Activated CD4-positive, alpha-beta T cell treated with anti-CD3 and anti-CD28 coated beads, Interleukin-2, Interleukin-4, amounts not matched to agents 100 ng/mL and 50 ng/mL, durations not matched to agents 16 hours and 8 hours (primary cell): ENCODE results near the gene NEU1.
"Not testable (repeated sequence)": the region's sequence is repeated elsewhere in the genome, so short reads cannot be mapped to it uniquely, and the experiment has no call there.

ENCODE experiments used
- DNase-seq: peaks from one replicate; pipeline ENCODE4 v3.0.0-alpha.2; 2020; ENCODE audit warnings: low spot score

Gene NEU1

DNA sequence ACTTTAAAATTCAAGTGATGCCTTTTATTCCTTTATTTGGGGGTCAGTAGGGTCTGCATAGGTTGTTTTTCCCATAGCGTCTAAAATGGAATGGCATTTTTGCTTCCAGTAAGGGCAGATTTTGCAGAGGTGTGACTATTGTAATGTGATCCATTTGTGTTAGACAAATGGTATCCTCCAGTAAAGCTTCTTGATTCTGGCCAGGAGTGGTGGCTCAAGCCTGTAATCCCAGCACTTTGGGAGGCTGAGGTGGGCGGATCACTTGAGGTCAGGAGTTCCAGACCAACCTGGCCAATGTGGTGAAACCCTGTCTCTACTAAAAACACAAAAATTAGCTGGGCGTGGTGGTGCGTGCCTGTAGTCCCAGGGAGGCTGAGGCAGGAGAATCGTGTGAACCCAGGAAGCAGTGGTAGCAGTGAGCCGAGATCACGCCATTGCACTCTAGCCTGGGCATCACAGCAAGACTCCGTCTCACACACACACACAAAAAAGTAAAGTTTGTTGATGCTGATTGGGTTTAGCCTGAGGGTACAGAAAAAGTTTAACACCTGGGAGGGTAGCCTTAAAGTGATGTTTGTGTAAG lies 44.6 kb downstream of the NEU1 start:
- DNase-seq: not testable (repeated sequence)

DNA sequence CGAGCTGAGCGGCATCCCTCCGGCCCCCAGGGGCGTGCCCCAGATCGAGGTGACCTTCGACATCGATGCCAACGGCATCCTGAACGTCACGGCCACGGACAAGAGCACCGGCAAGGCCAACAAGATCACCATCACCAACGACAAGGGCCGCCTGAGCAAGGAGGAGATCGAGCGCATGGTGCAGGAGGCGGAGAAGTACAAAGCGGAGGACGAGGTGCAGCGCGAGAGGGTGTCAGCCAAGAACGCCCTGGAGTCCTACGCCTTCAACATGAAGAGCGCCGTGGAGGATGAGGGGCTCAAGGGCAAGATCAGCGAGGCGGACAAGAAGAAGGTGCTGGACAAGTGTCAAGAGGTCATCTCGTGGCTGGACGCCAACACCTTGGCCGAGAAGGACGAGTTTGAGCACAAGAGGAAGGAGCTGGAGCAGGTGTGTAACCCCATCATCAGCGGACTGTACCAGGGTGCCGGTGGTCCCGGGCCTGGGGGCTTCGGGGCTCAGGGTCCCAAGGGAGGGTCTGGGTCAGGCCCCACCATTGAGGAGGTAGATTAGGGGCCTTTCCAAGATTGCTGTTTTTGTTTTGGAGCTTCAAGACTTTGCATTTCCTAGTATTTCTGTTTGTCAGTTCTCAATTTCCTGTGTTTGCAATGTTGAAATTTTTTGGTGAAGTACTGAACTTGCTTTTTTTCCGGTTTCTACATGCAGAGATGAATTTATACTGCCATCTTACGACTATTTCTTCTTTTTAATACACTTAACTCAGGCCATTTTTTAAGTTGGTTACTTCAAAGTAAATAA lies 45.3 kb downstream of the NEU1 start:
- peak; percentile 59 for DNase-seq

DNA sequence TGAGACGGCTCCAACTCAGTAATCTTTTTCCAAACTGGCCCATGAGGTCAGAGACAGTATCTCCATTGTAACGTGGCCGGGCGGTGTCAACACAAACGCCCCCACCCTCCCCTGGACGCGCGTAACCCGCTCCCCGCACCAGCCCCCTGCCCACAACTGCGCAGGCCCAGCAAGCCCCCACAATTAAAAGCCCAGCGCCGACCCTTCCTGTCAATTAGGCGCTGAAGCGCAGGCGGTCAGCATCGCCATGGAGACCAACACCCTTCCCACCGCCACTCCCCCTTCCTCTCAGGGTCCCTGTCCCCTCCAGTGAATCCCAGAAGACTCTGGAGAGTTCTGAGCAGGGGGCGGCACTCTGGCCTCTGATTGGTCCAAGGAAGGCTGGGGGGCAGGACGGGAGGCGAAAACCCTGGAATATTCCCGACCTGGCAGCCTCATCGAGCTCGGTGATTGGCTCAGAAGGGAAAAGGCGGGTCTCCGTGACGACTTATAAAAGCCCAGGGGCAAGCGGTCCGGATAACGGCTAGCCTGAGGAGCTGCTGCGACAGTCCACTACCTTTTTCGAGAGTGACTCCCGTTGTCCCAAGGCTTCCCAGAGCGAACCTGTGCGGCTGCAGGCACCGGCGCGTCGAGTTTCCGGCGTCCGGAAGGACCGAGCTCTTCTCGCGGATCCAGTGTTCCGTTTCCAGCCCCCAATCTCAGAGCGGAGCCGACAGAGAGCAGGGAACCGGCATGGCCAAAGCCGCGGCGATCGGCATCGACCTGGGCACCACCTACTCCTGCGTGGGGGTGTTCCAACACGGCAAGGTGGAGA lies 47.4 kb downstream of the NEU1 start, which contains the start of the genes HSPA1A and HSPA1L:
TSS of gene HSPA1A (plus strand) at position 519 of the 814 bp plus-strand sequence. CDS start at position 733, 214 bp downstream.
TSS of gene HSPA1L (minus strand) at position 259 of the 814 bp plus-strand sequence. CDS start 3,311 bp downstream, outside the sequence.
- peak; percentile 92 for DNase-seq

DNA sequence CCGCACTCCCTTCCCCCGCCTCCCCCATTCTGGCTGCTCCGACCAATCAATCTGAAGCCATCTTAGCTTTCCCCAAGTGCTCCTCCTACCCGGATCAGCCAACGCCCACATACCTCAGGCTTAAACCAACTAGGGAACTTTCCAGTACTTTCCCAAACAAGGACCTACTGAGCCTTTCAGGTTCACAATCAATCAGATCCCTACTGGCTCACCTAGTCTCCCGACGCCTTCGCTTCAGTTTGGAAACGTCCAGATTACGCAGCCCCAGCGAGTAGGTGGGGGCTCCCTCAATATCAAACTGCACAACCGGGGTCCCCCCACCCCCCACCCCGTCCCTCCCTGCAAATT lies 48.0 kb downstream of the NEU1 start:
- DNase-seq: peak; percentile 87

DNA sequence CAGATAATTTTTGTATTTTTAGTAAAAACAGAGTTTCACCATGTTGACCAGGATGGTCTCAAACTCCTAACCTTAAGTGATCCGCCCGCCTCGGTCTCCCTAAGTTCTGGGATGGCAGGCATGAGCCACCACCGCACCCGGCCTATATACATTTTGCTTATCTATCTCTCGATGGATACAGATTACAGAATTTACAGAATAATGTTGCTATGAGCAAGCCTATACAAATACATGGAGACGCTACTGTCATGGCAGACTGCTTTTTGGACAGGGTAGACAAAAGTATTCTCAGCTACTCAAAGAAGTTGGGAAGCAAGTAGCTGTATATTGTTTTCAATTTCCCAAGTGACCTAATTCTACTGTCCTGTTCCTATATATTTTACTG lies 49.2 kb downstream of the NEU1 start:
- no peak for DNase-seq

DNA sequence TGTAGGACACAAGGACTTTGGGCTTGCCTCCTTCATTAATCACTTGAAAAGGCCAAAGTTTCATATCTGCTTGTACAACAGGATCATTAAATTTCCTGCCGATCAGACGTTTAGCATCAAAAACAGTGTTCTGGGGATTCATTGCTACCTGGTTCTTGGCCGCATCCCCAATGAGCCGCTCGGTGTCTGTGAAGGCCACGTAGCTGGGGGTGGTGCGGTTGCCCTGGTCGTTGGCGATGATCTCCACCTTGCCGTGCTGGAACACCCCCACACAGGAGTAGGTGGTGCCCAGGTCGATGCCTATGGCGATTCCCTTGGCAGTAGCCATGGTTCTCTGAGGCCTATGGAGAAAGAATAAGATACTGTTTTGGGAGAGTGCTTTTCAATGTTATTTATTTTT lies 51.0 kb downstream of the NEU1 start:
- DNase-seq: no peak

DNA sequence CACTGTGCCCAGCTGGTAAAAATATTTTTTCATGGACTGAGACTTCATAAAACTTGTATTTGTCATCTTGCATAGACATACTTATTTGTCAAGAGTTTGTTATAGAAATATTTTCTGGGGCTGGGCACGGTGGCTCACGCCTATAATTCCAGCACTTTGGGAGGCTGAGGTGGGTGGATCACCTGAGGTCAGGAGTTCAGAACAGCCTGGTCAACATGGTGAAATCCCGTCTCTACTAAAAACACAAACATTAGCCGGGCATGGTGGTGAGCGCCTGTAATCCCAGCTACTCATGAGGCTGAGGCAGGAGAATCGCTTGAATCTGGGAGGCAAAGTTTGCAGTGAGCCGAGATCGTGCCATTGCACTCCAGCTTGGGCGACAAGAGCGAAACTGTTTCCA lies 54.0 kb downstream of the NEU1 start:
- DNase-seq: not testable (repeated sequence)
